Panc1 (cell line): Measurements from ENCODE around the gene DOK7. TPM values are rescaled to one million over a fixed set of nuclear protein-coding genes. Genes with fewer than 3 reads are reported as not detected.
A peak's percentile ranks its signal among the peaks of the same experiment; 100 is the strongest.

Experiments
- ATAC-seq: fragments of 200-7000 bp; cut with Tn5 transposase; 2 replicates; pipeline ENCODE4 v1.9.1; 2020; ENCODE audit warnings: mild to moderate bottlenecking, moderate library complexity
- BruUV-seq: library from RNA; stranded (reverse); fragments of 400-500 nt; replicated peaks from 2 replicates; lab custom pipeline; 2021; lab: Mats Ljungman, UMichigan
- CTCF ChIA-PET: fragments of 300-600 bp; sonication (Branson Sonifier 250); formaldehyde crosslinking; loops from one replicate; lab custom pipeline; 2022; ENCODE audit warnings: antibody characterized with exemption; lab: Charles Lee
- POLR2A ChIA-PET: fragments of 300-600 bp; sonication (Branson Sonifier 250); formaldehyde crosslinking; loops from one replicate; lab custom pipeline; 2022; ENCODE audit warnings: antibody characterized with exemption; lab: Charles Lee
- DNase-seq: peaks from one replicate; pipeline ENCODE4 v3.0.0-alpha.2; 2010; ENCODE audit warnings: low read depth, low spot score
- H3K27ac ChIP-seq: 2 replicates; pipeline ENCODE4 v1.5.1; 2011; ENCODE audit warnings: mild to moderate bottlenecking, low read length, inconsistent platforms
- H3K27me3 ChIP-seq: fragments of 200-500 bp; sonication (Bioruptor generic); 2 replicates; pipeline ENCODE4 v1.6.0; 2014; ENCODE audit warnings: low read length, inconsistent platforms; ENCODE audit not compliant: control insufficient read depth, insufficient read depth
- H3K36me3 ChIP-seq: fragments of 200-500 bp; sonication (Bioruptor generic); 2 replicates; pipeline ENCODE4 v1.5.1; 2014; ENCODE audit warnings: inconsistent platforms, mild to moderate bottlenecking, low read length, moderate library complexity; ENCODE audit not compliant: control insufficient read depth, insufficient read depth
- H3K4me1 ChIP-seq: 2 replicates; pipeline ENCODE4 v1.5.1; 2011; ENCODE audit warnings: inconsistent platforms, mild to moderate bottlenecking, low read length, moderate library complexity; ENCODE audit not compliant: control insufficient read depth, insufficient read depth
- H3K4me3 ChIP-seq, 2 experiments: 2 replicates each; pipeline ENCODE4 v1.5.1; 2011 to 2012; ENCODE audit warnings: low read depth in 2 of 2, low read length in 2 of 2, mild to moderate bottlenecking in 2 of 2, inconsistent platforms in 1 of 2, moderate library complexity in 1 of 2
- H3K9me3 ChIP-seq: fragments of 200-500 bp; sonication (Bioruptor generic); 2 replicates; pipeline ENCODE4 v1.5.1; 2014; ENCODE audit warnings: low read depth, mild to moderate bottlenecking, inconsistent platforms, low read length, moderate library complexity; ENCODE audit not compliant: control insufficient read depth, insufficient read depth
- POLR2AphosphoS5 ChIP-seq: IDR thresholded peaks from 2 replicates; pipeline ENCODE4 v1.6.1; 2012; ENCODE audit warnings: mild to moderate bottlenecking, low read depth, low read length, moderate library complexity
- SIN3A ChIP-seq: IDR thresholded peaks from 2 replicates; pipeline ENCODE4 v1.6.1; 2012; ENCODE audit warnings: low read depth, mild to moderate bottlenecking, low read length, moderate library complexity, borderline replicate concordance; ENCODE audit not compliant: insufficient read depth
- TCF7L2 ChIP-seq: IDR thresholded peaks from 2 replicates; pipeline ENCODE4 v1.6.1; 2011; ENCODE audit warnings: mild to moderate bottlenecking, low read depth, low read length, inconsistent platforms
- in situ Hi-C: cut with HindIII; loops from 2 replicates; pipeline ENCODE4 v1.10.0; 2016; ENCODE audit warnings: low sequenced_read_pairs, low pct_unique_long_range_greater_than_20kb
- intact Hi-C: fragments of 100-400 bp; cut with micrococcal nuclease; formaldehyde crosslinking; loops from one replicate; pipeline ENCODE4 v1.10.0; 2022; ENCODE audit not compliant: unreplicated experiment
- total RNA-seq: library from RNA; stranded (reverse); gene quantifications from one replicate; pipeline ENCODE4 v1.2.1, GENCODE V29; 2021; ENCODE audit not compliant: unreplicated experiment
- TF ChIP-seq, protein P1 (sequence below), 2 experiments: IDR thresholded peaks; 2 replicates each; pipeline ENCODE4 v1.6.1; 2011 to 2012; ENCODE audit warnings: low read depth in 2 of 2, control low read depth in 1 of 2, low read length in 1 of 2, mild to moderate bottlenecking in 1 of 2, moderate library complexity in 1 of 2; ENCODE audit not compliant: insufficient read depth in 1 of 2
- TF ChIP-seq, protein P2 (sequence below): fragments of 450-650 bp; IDR thresholded peaks from 2 replicates; pipeline ENCODE4 v1.5.1; 2017; ENCODE audit warnings: mild to moderate bottlenecking

Gene DOK7
- total RNA-seq, 1 experiment from 2014 or later, result 2.4 TPM

- Histone ChIP-seq H3K27ac (no peak overlapping the region), H3K9me3 (no peaks in the 10 kb centered on the region), H3K27me3 (no peaks in the 10 kb centered on the region), H3K4me3 (no peak overlapping the region), H3K4me1 (peaks cover 9% of the 10 kb centered on the region; the same call in 1 of the 2 replicates), H3K36me3 (no peaks in the 10 kb centered on the region)
- CTCF ChIA-PET, result no interaction called here
- POLR2A ChIA-PET, result interaction anchor here (0.5 kb wide), 1 partner anchor 47 kb away, joined by 3 read pairs; no protein-coding TSS in a partner anchor
- intact Hi-C loops (no loop called here), in situ Hi-C loops (no loop called here)
- no peak for DNase-seq
- ATAC-seq, result no peak
- TF ChIP-seq, protein P1, sequence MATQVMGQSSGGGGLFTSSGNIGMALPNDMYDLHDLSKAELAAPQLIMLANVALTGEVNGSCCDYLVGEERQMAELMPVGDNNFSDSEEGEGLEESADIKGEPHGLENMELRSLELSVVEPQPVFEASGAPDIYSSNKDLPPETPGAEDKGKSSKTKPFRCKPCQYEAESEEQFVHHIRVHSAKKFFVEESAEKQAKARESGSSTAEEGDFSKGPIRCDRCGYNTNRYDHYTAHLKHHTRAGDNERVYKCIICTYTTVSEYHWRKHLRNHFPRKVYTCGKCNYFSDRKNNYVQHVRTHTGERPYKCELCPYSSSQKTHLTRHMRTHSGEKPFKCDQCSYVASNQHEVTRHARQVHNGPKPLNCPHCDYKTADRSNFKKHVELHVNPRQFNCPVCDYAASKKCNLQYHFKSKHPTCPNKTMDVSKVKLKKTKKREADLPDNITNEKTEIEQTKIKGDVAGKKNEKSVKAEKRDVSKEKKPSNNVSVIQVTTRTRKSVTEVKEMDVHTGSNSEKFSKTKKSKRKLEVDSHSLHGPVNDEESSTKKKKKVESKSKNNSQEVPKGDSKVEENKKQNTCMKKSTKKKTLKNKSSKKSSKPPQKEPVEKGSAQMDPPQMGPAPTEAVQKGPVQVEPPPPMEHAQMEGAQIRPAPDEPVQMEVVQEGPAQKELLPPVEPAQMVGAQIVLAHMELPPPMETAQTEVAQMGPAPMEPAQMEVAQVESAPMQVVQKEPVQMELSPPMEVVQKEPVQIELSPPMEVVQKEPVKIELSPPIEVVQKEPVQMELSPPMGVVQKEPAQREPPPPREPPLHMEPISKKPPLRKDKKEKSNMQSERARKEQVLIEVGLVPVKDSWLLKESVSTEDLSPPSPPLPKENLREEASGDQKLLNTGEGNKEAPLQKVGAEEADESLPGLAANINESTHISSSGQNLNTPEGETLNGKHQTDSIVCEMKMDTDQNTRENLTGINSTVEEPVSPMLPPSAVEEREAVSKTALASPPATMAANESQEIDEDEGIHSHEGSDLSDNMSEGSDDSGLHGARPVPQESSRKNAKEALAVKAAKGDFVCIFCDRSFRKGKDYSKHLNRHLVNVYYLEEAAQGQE (IDR thresholded peaks at IDR 0.05; ENCODE audit: insufficient read depth in 1 of 2, low read depth in 2 of 2, low read length in 1 of 2), result no peak
- TF ChIP-seq TCF7L2 (no peak), POLR2AphosphoS5 (no peak), SIN3A (no peak)
- TF ChIP-seq, protein P2, sequence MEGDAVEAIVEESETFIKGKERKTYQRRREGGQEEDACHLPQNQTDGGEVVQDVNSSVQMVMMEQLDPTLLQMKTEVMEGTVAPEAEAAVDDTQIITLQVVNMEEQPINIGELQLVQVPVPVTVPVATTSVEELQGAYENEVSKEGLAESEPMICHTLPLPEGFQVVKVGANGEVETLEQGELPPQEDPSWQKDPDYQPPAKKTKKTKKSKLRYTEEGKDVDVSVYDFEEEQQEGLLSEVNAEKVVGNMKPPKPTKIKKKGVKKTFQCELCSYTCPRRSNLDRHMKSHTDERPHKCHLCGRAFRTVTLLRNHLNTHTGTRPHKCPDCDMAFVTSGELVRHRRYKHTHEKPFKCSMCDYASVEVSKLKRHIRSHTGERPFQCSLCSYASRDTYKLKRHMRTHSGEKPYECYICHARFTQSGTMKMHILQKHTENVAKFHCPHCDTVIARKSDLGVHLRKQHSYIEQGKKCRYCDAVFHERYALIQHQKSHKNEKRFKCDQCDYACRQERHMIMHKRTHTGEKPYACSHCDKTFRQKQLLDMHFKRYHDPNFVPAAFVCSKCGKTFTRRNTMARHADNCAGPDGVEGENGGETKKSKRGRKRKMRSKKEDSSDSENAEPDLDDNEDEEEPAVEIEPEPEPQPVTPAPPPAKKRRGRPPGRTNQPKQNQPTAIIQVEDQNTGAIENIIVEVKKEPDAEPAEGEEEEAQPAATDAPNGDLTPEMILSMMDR, result no peak
- no TSS peak for BruUV-seq
Observed at GRCh38 chr4:3435686-3435956, 27.5 kb upstream of the DOK7 start.

GRCh38 chr4:3436048-3436797, 26.9 kb upstream of the DOK7 start:
- intact Hi-C loops, result no loop called here
- H3K27ac ChIP-seq, result no peak overlapping the region; the same call in 1 of the 2 replicates
- ATAC-seq (0 out of 2 replicates have a peak, but pooled peaks have one; percentile 4), DNase-seq (no peak)
- H3K36me3 ChIP-seq, result no peaks in the 10 kb centered on the region
- no peaks in the 10 kb centered on the region for H3K9me3 ChIP-seq
- no peak for TF ChIP-seq POLR2AphosphoS5
- TF ChIP-seq SIN3A, result no peak
- TF ChIP-seq TCF7L2, result no peak
- TF ChIP-seq, protein P2, result no peak
- TF ChIP-seq, protein P1 (IDR thresholded peaks at IDR 0.05; ENCODE audit: insufficient read depth in 1 of 2, low read depth in 2 of 2, low read length in 1 of 2), result no peak
- ChIA-PET CTCF (no interaction called here), POLR2A (interaction anchor here (0.5 kb wide), 1 partner anchor 48 kb away, joined by 3 read pairs; no protein-coding TSS in a partner anchor)
- BruUV-seq, result no TSS peak
- peaks cover 9% of the 10 kb centered on the region; the same call in 1 of the 2 replicates for H3K4me1 ChIP-seq
- in situ Hi-C loops, result no loop called here
- H3K4me3 ChIP-seq, result no peak overlapping the region
- no peaks in the 10 kb centered on the region for H3K27me3 ChIP-seq
